Activated CD4-positive, alpha-beta T cell treated with anti-CD3 and anti-CD28 coated beads, Interleukin-2, amount 10 ng/mL, durations not matched to agents 7 days and 5 days (primary cell): ENCODE results near the gene RPL37. TPM values are rescaled to one million over a fixed set of nuclear protein-coding genes. Genes with fewer than 3 reads are reported as not detected.
"Not testable (repeated sequence)": the region's sequence is repeated elsewhere in the genome, so short reads cannot be mapped to it uniquely, and the experiment has no call there.

Source experiments
- CTCF ChIA-PET: fragments of 350-600 bp; sonication (Branson Sonifier 250); formaldehyde crosslinking; loops from one replicate; lab custom pipeline; 2021; ENCODE audit warnings: antibody characterized with exemption; lab: Charles Lee
- POLR2A ChIA-PET: fragments of 350-600 bp; sonication (Branson Sonifier 250); formaldehyde crosslinking; loops from one replicate; lab custom pipeline; 2021; ENCODE audit warnings: antibody characterized with exemption; lab: Charles Lee
- DNase-seq: peaks from one replicate; pipeline ENCODE4 v3.0.0-alpha.2; 2020
- H3K27ac Mint-ChIP-seq: one replicate; pipeline ENCODE4 v1.8.0; 2021; ENCODE audit warnings: mild to moderate bottlenecking, moderate library complexity, mixed read lengths
- H3K27me3 Mint-ChIP-seq: one replicate; pipeline ENCODE4 v1.8.0; 2021; ENCODE audit warnings: mixed read lengths
- H3K36me3 Mint-ChIP-seq: one replicate; pipeline ENCODE4 v1.8.0; 2021; ENCODE audit warnings: low read depth, mixed read lengths
- H3K4me1 Mint-ChIP-seq: one replicate; pipeline ENCODE4 v1.8.0; 2021; ENCODE audit warnings: mixed read lengths
- H3K4me3 Mint-ChIP-seq: one replicate; pipeline ENCODE4 v1.8.0; 2021; ENCODE audit warnings: mild to moderate bottlenecking, moderate library complexity, mixed read lengths
- H3K9me3 Mint-ChIP-seq: one replicate; pipeline ENCODE4 v1.8.0; 2021; ENCODE audit warnings: mixed read lengths
- total RNA-seq, 2 experiments: library from RNA; stranded (reverse); gene quantifications; one replicate each; pipeline ENCODE4 v1.2.3, GENCODE V29; 2021

The RPL37 gene
- 1,000 to 10,000 TPM; 1,565 to 1,761 TPM for total RNA-seq

DNA sequence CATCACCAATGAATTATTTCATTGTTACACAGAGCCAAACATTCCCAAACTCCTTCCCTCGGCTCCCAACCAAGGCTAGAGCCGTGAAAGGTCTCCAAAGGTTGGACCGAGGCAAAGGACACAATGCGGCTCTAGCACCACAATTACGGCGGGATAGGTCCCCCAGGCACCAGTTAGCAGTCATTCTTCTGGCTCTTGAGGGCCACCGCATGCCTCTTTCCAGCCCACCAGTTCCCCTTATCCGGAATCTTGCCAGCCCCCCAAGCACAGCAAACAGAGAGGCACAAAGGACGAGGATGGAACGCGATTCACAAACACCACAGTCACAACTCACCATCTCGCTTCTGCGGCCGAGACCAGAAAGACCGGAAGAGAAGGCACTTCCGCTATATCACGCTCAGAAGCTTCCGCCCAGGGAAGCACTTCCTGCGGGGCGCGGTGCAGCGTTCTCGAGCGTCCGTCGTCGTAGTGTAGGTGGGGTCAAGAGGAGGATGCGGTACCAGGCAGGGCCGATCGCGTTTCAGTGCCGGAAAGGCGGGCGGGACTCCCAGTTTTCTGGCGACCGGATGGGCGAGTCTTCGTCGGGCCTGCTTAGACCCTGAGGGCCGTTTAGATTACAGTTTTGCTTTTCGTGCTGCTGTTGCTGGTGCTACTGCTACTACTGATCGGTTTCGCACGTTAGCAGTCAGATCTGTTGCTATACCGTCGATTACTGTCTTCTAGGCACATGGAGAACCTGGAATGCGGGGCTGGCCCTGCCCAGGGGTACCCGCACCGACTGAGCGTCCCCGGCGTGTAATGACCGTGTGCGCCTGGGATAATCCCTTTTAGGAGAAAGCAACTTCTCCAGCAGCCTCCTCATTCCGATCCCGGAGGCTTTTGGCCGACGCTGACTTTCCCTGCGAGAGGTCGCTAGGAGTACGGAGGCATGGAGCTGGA lies at the start of gene RPL37:
RPL37 (minus strand) TSS at position 374 of the 939 bp plus-strand sequence; CDS start at position 337, 37 bp downstream.
- Mint-ChIP-seq H3K27me3 (no peaks in the 10 kb centered on the region), H3K9me3 (peaks cover 2% of the 10 kb centered on the region), H3K4me3 (peak within 1 kb of the TSS; percentile 94), H3K36me3 (peaks cover 44% of the 10 kb centered on the region), H3K4me1 (peaks cover 61% of the 10 kb centered on the region), H3K27ac (peak within 1 kb of the TSS; percentile 94)
- ChIA-PET CTCF (interaction anchor here (0.6 to 0.7 kb wide), 2 partner anchors 13 to 1059 kb away, joined by 3 to 5 read pairs; no protein-coding TSS in a partner anchor), POLR2A (interaction anchor here (0.6 kb wide), 2 partner anchors 25 to 110 kb away, joined by 3 to 5 read pairs; no protein-coding TSS in a partner anchor)
- DNase-seq = peak; percentile 94

DNA sequence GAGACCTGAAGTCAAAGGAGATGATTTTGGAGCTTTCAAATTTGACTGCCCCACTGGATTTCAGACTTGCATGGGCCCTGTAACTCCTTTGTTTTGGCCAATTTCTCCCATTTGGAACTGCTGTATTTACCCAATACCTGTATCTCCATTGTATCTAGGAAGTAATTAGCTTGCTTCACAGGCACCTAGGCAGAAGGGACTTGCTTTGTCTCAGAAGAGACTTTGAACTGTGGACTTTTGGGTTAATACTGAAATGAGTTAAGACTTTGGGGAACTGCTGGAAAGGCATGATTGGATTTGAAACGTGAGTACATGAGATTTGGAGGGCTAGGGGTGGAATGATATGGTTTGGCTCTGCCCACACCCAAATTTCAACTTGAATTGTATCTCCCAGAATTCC lies 48.0 kb upstream of the RPL37 start:
- H3K36me3 Mint-ChIP-seq, H3K27ac Mint-ChIP-seq, H3K9me3 Mint-ChIP-seq, DNase-seq, POLR2A ChIA-PET, H3K4me1 Mint-ChIP-seq, H3K4me3 Mint-ChIP-seq, H3K27me3 Mint-ChIP-seq: not testable (repeated sequence)
- CTCF ChIA-PET = interaction anchor here (0.6 kb wide), 1 partner anchor 136 kb away, joined by 3 read pairs; no protein-coding TSS in a partner anchor

DNA sequence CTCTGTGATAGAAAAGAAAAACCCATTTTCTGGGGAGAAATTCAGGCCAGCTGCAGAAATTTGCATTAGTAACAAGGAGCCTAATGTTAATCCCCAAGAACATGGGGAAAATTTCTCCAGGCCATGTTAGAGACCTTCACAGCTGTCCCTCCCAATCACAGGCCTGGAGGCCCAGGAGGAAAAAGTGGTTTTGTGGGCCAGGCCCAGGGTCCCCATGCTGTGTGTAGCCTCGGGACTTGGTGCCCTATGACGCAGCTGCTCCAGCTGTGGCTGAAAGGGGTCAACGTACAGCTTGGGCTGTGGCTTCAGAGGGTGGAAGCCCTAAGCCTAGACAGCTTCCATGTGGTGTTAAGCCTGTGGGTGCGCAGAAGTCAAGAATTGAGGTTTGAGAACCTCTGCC lies 47.3 kb upstream of the RPL37 start:
- H3K27me3 Mint-ChIP-seq = peaks cover 6% of the 10 kb centered on the region
- CTCF ChIA-PET = no interaction called here
- no peak overlapping the region for H3K27ac Mint-ChIP-seq
- no peak overlapping the region for H3K4me3 Mint-ChIP-seq
- H3K9me3 Mint-ChIP-seq = peaks cover 5% of the 10 kb centered on the region
- no peak for DNase-seq
- POLR2A ChIA-PET = no interaction called here
- no peaks in the 10 kb centered on the region for H3K36me3 Mint-ChIP-seq
- peaks cover 3% of the 10 kb centered on the region for H3K4me1 Mint-ChIP-seq

DNA sequence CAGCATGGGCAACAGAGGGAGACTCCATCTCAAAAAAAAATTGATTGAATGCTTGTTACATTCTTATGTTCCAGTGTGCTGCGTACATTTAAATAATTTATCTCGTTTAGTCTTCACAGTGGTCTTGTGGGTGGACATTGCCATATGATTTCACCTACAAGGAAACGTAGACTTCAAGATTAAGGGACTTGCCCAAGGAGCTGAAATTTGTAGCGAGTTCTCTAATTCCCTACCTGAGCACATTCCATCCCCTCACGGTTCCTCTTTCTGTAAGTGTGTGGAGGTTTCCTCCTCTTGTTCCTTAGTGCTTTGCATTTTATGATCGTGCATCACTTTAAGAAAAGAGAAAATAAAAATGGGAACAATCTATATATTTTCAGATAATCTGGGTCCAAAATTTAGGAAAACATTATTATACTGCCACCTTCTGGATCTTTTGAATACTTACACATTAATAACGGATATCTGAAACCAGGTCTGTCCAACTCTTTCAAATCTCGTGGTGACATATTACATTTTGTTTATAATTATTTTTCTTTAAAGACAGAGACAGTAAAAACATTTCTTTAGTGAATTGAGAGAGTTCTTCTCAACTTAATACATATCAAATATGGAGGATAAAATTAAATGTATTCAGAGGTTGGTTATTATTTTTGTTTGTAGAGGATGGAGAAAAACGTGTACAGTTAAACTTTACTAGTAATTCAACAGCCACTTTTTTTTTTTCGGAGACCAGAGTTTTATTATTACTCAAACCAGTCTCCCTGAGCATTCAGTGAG lies 44.3 kb upstream of the RPL37 start:
- H3K27me3 Mint-ChIP-seq = peaks cover 6% of the 10 kb centered on the region
- H3K4me3 Mint-ChIP-seq = no peak overlapping the region
- no peak overlapping the region for H3K27ac Mint-ChIP-seq
- no peak for DNase-seq
- POLR2A ChIA-PET = no interaction called here
- peaks cover 3% of the 10 kb centered on the region for H3K4me1 Mint-ChIP-seq
- peaks cover 9% of the 10 kb centered on the region for H3K9me3 Mint-ChIP-seq
- CTCF ChIA-PET = no interaction called here
- H3K36me3 Mint-ChIP-seq = no peaks in the 10 kb centered on the region

DNA sequence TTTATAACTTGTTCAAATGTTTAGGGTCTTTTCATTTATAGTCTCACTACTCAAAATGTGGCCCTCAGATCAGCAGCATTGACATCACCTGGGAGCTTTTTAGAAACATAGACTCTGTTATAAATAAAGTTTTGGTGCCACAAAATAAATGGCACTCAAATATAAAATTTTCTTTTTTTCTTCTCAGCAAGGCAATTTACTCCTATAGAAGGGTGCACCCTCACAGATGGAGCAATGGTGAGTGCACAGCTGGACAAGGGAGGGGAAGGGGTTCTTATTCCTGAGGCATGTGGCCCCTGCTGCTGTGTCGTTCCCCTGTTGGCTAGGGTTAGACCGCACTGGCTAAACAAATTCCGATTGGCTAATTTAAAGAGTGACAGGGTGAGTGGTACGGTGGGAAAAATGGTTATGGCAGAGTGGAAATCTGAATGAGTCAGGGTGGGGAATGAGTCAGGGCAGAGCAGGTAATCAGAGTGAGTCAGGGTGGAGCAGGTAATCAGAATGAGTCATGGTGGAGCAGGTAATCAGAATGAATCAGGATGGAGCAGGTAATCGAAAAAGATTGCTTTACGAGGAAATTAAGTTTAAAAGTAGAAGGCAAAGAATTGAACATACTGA lies 42.5 kb upstream of the RPL37 start:
- POLR2A ChIA-PET = no interaction called here
- H3K4me3 Mint-ChIP-seq = no peak overlapping the region
- CTCF ChIA-PET = no interaction called here
- H3K36me3 Mint-ChIP-seq = no peaks in the 10 kb centered on the region
- no peak overlapping the region for H3K27ac Mint-ChIP-seq
- peaks cover 3% of the 10 kb centered on the region for H3K4me1 Mint-ChIP-seq
- peaks cover 9% of the 10 kb centered on the region for H3K9me3 Mint-ChIP-seq
- H3K27me3 Mint-ChIP-seq = peaks cover 3% of the 10 kb centered on the region
- DNase-seq = no peak

DNA sequence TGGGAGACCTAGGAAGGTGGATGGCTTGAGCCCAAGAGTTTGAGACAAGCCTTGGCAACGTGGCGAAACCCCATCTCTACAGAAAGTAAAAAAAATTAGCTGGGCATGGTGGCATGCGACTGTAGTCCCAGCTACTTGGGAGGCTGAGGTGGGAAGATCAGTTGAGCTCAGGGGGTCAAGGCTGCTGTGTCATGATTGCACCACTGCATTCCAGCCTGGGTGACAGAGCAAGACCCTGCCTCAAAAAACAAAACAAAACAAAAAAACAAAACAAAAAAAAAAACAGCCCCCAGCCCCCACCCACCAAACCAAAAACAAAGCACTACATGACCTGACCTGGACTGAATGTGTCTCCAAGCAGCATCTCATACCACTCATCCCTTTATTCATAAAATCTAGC lies 40.9 kb upstream of the RPL37 start:
- H3K27ac Mint-ChIP-seq = no peak overlapping the region
- no peaks in the 10 kb centered on the region for H3K36me3 Mint-ChIP-seq

DNA sequence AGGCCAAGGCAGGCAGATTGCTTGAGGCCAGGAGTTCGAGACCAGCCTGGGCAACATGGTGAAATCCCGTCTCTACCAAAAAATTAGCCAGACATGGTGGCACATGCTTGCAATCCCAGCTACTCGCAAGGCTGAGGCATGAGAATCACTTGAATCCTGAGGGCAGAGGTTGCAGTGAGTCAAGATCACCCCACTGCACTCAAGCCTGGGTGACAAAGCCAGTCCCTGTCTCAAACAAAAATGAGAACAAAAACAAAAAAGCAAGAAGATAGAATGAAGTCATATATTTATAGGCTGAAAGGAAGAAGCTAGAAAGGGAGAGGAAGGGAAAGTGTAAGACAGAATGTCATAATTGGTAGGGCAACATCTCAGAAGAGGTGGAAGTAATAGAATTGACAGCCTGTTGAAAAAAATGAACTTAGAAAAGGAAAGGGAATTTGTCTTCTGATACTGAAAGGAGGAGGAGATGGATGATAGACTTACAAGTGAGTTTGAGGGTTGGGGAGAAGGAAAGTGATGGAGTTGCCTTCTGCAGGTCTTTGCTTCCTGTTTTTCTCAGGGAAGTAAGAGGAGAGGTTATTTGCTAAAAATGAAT lies 38.4 kb upstream of the RPL37 start:
- CTCF ChIA-PET = interaction anchor here (0.6 kb wide), 1 partner anchor 1376 kb away, joined by 3 read pairs; no protein-coding TSS in a partner anchor
- H3K4me3 Mint-ChIP-seq = no peak overlapping the region
- POLR2A ChIA-PET = no interaction called here

More for the DNA sequence above, 40.9 kb upstream of the RPL37 start:
- DNase-seq = no peak
- CTCF ChIA-PET = no interaction called here
- no peaks in the 10 kb centered on the region for H3K27me3 Mint-ChIP-seq
- H3K4me1 Mint-ChIP-seq = peaks cover 3% of the 10 kb centered on the region
- POLR2A ChIA-PET = no interaction called here
- H3K4me3 Mint-ChIP-seq = no peak overlapping the region
- H3K9me3 Mint-ChIP-seq = peaks cover 4% of the 10 kb centered on the region

DNA sequence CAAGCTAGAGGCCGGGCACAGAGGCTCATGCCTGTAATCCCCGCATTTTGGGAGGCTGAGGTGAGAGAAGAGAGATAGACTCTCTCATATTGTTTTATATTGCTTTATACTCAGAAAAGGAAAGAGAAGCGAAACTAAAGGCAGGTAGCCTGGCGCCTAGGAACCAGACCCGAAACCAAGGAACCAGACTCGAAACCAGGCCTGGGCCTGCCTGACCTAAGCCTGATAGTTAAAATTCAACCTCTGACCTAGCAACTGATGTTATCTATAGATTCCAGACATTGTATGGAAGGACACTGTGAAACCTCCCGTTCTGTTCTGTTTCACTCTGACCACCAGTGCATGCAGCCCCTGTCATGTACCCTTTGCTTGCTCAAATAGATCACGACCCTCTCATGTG lies 37.2 kb upstream of the RPL37 start:
- H3K36me3 Mint-ChIP-seq, H3K4me3 Mint-ChIP-seq, H3K27ac Mint-ChIP-seq, POLR2A ChIA-PET, DNase-seq, H3K9me3 Mint-ChIP-seq, H3K4me1 Mint-ChIP-seq, CTCF ChIA-PET, H3K27me3 Mint-ChIP-seq: not testable (repeated sequence)

More for the DNA sequence above, 38.4 kb upstream of the RPL37 start:
- no peak for DNase-seq
- Mint-ChIP-seq H3K9me3 (peaks cover 4% of the 10 kb centered on the region), H3K27ac (no peak overlapping the region), H3K27me3 (no peaks in the 10 kb centered on the region), H3K4me1 (no peaks in the 10 kb centered on the region), H3K36me3 (no peaks in the 10 kb centered on the region)

DNA sequence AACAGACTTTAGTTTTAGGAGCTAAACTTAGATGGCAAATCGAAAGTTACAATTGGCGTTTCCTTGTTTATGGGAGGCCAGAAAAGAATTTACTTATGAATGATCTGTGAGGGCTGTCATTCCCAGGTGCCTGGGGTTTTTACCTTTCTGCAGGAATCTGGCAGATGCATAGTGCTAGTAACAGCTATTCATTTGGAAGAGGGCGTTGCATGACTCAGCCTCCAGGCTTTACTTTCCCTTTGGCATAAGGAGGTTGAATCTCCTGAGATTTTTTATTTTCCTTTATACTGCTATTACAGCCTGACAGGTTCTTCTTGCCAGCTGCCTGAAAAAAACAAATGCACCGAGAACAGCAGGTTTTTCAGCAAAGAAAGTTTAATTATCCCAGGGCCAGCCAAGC lies 36.2 kb upstream of the RPL37 start:
- CTCF ChIA-PET = no interaction called here
- Mint-ChIP-seq H3K4me1 (no peaks in the 10 kb centered on the region), H3K4me3 (no peak overlapping the region), H3K27me3 (no peaks in the 10 kb centered on the region), H3K9me3 (no peaks in the 10 kb centered on the region), H3K36me3 (no peaks in the 10 kb centered on the region), H3K27ac (no peak overlapping the region)
- POLR2A ChIA-PET = no interaction called here
- DNase-seq = no peak

DNA sequence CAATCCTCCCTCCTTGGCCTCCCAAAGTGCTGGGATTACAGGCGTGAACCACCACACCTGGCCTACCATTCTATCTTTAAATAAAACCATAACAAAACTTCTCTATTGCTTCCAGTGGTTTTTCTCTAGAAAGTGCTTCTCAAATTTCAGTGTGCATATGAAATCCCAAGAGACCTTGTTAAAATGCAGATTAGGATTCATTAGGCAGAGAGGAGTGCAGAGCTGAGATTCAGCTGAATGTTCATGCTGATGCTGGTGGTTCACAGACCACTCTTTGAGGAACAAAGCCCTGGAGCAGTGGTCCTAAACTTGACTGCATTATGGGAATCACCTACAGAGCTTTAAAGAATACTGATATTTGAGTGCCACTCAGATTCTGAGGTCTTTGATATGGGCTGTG lies 34.4 kb upstream of the RPL37 start:
- DNase-seq = no peak
- no peaks in the 10 kb centered on the region for H3K36me3 Mint-ChIP-seq
- ChIA-PET POLR2A (no interaction called here), CTCF (no interaction called here)
- no peak overlapping the region for H3K27ac Mint-ChIP-seq
- H3K27me3 Mint-ChIP-seq = no peaks in the 10 kb centered on the region
- no peak overlapping the region for H3K4me3 Mint-ChIP-seq
- H3K4me1 Mint-ChIP-seq = no peaks in the 10 kb centered on the region
- peaks cover 6% of the 10 kb centered on the region for H3K9me3 Mint-ChIP-seq

DNA sequence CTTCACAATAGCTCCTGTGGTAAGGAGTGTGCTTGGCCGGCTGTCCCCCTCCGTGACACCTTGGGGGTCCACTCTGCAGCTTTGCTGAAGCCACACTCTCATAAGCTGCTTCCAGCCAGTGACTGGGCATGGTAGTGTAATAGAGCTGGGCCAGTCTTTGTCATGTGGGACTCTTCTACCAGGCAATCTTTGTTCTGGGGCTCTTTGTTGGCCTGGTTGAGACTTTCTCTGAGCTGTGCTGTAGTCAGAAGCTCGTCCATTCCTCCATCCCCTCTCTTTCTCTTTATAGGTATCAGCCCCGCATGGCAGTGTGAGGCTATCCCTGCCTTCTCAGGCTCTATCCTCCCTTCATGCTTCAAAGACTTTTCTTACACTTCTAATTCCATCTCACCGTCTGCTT lies 31.8 kb upstream of the RPL37 start:
- ChIA-PET POLR2A (no interaction called here), CTCF (no interaction called here)
- H3K36me3 Mint-ChIP-seq = no peaks in the 10 kb centered on the region
- no peak overlapping the region for H3K4me3 Mint-ChIP-seq
- peaks cover 9% of the 10 kb centered on the region for H3K9me3 Mint-ChIP-seq
- H3K27me3 Mint-ChIP-seq = no peaks in the 10 kb centered on the region
- no peak overlapping the region for H3K27ac Mint-ChIP-seq
- DNase-seq = no peak
- H3K4me1 Mint-ChIP-seq = no peaks in the 10 kb centered on the region

DNA sequence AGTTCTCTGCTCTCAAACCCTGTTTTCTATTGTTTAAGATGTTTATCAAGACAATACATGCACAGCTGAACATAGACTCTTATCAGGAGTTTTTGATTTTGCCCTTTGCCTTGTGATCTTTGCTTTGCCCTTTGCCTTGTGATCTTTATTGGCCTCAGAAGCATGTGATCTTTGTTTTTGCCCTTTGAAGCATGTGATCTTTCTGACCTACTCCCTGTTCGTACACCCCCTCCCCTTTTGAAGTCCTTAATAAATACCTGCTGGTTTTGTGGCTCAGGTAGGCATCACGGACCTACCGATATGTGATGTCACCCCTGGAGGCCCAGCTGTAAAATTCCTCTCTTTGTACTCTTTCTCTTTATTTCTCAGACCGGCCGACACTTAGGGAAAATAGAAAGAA lies 30.0 kb upstream of the RPL37 start:
- H3K9me3 Mint-ChIP-seq = peaks cover 11% of the 10 kb centered on the region
- H3K4me3 Mint-ChIP-seq, H3K4me1 Mint-ChIP-seq, DNase-seq, H3K36me3 Mint-ChIP-seq, POLR2A ChIA-PET, H3K27me3 Mint-ChIP-seq, H3K27ac Mint-ChIP-seq, CTCF ChIA-PET: not testable (repeated sequence)
